Measurements from ENCODE around the gene KCNK3.

DNA sequence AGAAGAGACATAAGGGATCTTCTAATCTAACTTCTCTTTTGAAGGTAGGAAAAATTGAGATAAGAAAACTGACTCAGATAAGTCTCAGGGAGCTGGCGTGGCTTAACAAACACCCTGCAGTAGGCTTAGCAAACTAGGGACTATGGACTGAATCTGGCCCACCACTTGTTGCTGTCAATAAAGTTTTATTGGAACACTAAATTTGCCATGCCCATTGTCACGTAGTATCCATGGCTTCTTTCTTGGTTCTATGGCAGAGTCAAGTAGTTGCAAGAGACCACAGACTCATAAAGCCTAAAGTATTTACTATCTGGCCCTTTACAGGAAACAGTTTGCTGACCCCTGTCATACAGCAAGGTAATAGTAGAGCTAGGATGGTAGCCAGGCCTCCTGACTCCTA, 24.2 kb downstream of the KCNK3 start:
- TF ChIP-seq POLR2A (IDR thresholded peaks at IDR 0.05; ENCODE audit: low read length): no peak
- TF ChIP-seq GATA1 (IDR thresholded peaks at IDR 0.05; ENCODE audit: low read depth, low read length): no peak

Measured in erythroblast (primary cell).